Hepatocyte (in vitro differentiated cells): Measurements from ENCODE around the gene ZNF697.

Experiments used
- CTCF ChIP-seq: fragments of 200-600 bp; sonication (generic); IDR thresholded peaks from 2 replicates; pipeline ENCODE4 v1.5.1; 2016; ENCODE audit warnings: antibody characterized with exemption, mild to moderate bottlenecking; ENCODE audit not compliant: poor library complexity
- EZH2 ChIP-seq: fragments of 200-600 bp; sonication (generic); IDR thresholded peaks from 2 replicates; pipeline ENCODE4 v1.6.1; 2016; ENCODE audit warnings: antibody characterized with exemption, mild to moderate bottlenecking, borderline replicate concordance

- TF ChIP-seq CTCF (no peak), EZH2 (no peak)
These were observed 32.1 kb upstream of the ZNF697 start for GRCh38 chr1:119680193-119680592.
